Measurements from ENCODE around the gene ARID1A.

- no peak for TF ChIP-seq CTCF (IDR thresholded peaks at IDR 0.05; ENCODE audit: low read depth, low read length)
- TF ChIP-seq EZH2phosphoT487 (IDR thresholded peaks at IDR 0.05; ENCODE audit: low read depth), result no peak
Observed at GRCh38 chr1:26697431-26697977, 1.7 kb downstream of the ARID1A start.

Measured in OCI-LY3 (cell line).